CD4-positive, alpha-beta T cell (primary cell): ENCODE measurements around the gene KIF5A. TPM values are rescaled to one million over a fixed set of nuclear protein-coding genes. Genes with fewer than 3 reads are reported as not detected.

Experiments used
- ATAC-seq: fragments of 200-7000 bp; cut with Tn5 transposase; one replicate; pipeline ENCODE4 v1.10.0; 2022; ENCODE audit warnings: mild to moderate bottlenecking; ENCODE audit not compliant: poor library complexity
- CTCF ChIA-PET: fragments of 350-600 bp; sonication (Branson Sonifier 250); formaldehyde crosslinking; loops from one replicate; lab custom pipeline; 2021; ENCODE audit warnings: antibody characterized with exemption, inconsistent platforms; lab: Charles Lee
- POLR2A ChIA-PET: fragments of 350-600 bp; sonication (Branson Sonifier 250); formaldehyde crosslinking; loops from one replicate; lab custom pipeline; 2021; ENCODE audit warnings: antibody characterized with exemption, inconsistent platforms; lab: Charles Lee
- DNase-seq, 14 experiments: peaks; one replicate each; pipeline ENCODE4 v3.0.0-alpha.2; 2013 to 2020; ENCODE audit warnings: mixed read lengths in 2 of 14
- H3K27ac ChIP-seq, 2 donors: one replicate each; pipeline versions ENCODE4 v1.5.1 to v1.7.0; 2013; ENCODE audit warnings: low read length in 2 of 2, low read depth in 1 of 2, mild to moderate bottlenecking in 1 of 2
- H3K27me3 ChIP-seq, 2 experiments: 1 replicate in 1 of 2; 2 replicates in 1 of 2; pipeline versions ENCODE4 v1.6.1 to v1.7.0; 2013; ENCODE audit warnings: low read length in 2 of 2, control low read depth in 1 of 2, mild to moderate bottlenecking in 1 of 2, moderate library complexity in 1 of 2; ENCODE audit not compliant: insufficient read depth in 2 of 2, control insufficient read depth in 1 of 2
- H3K36me3 ChIP-seq: one replicate; pipeline ENCODE4 v1.6.1; 2013; ENCODE audit warnings: low read length, control low read depth; ENCODE audit not compliant: insufficient read depth
- H3K4me1 ChIP-seq: one replicate; pipeline ENCODE4 v1.6.1; 2013; ENCODE audit warnings: low read length, control low read depth; ENCODE audit not compliant: insufficient read depth
- H3K4me3 ChIP-seq: one replicate; pipeline ENCODE4 v1.5.1; 2013; ENCODE audit warnings: mild to moderate bottlenecking, low read length, moderate library complexity
- H3K9me3 ChIP-seq, 2 experiments: 1 replicate in 1 of 2; 2 replicates in 1 of 2; pipeline versions ENCODE4 v1.6.1 to v1.7.0; 2013; ENCODE audit warnings: low read length in 2 of 2, mild to moderate bottlenecking in 2 of 2, control low read depth in 1 of 2, moderate library complexity in 1 of 2; ENCODE audit not compliant: control insufficient read depth in 1 of 2, insufficient read depth in 1 of 2
- H3K27ac Mint-ChIP-seq: one replicate; pipeline ENCODE4 v1.8.0; 2020; ENCODE audit warnings: mixed read lengths
- H3K27me3 Mint-ChIP-seq: one replicate; pipeline ENCODE4 v1.8.0; 2021; ENCODE audit warnings: mixed read lengths
- H3K36me3 Mint-ChIP-seq: one replicate; pipeline ENCODE4 v1.8.0; 2021; ENCODE audit warnings: low read depth, mixed read lengths
- H3K4me1 Mint-ChIP-seq: one replicate; pipeline ENCODE4 v1.8.0; 2021; ENCODE audit warnings: low read depth, mixed read lengths
- H3K4me3 Mint-ChIP-seq: one replicate; pipeline ENCODE4 v1.8.0; 2020; ENCODE audit warnings: mild to moderate bottlenecking, mixed read lengths
- H3K9me3 Mint-ChIP-seq: one replicate; pipeline ENCODE4 v1.8.0; 2020; ENCODE audit warnings: mixed read lengths
- intact Hi-C, 2 experiments: fragments of 100-400 bp; cut with DNase I in 1 of 2; cut with micrococcal nuclease in 1 of 2; formaldehyde crosslinking; loops; one replicate each; pipeline versions ENCODE4 v1.15.1 to v1.9.0; 2023 to 2025; cut with DNase I, micrococcal nuclease
- total RNA-seq, 174 experiments: library from RNA in 2 of 174; stranded (reverse) in 2 of 174; gene quantifications; one replicate each; pipeline ENCODE4 v1.2.3 and lab custom pipeline; 2021 to 2026
- TF ChIP-seq, protein P1 (sequence below): fragments of 200-600 bp; IDR thresholded peaks from one replicate; pipeline ENCODE4 v1.8.0; 2022; ENCODE audit warnings: antibody characterized with exemption, mild to moderate bottlenecking

KIF5A gene
- total RNA-seq, 2 experiments from 2014 or later = 0.39 to 0.47 TPM

DNA sequence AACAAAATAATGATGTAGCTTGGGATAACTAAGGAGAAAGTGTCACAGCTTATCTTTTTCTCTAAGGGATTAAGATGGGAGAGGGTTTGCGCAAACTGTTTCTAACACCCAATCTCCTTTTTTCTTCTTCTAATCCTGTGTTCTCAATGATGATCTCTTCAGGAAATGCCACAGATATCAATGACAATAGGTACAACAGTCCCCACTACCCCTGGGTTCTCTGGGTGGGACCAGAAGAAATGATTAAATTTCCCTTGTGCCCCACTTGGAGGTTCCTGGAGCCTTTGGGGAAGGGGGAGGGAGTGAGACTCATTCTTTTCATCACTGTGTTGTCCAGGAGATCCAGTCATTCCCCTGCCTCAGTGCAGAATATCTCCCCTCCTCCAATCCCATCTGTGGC is 32.6 kb downstream of the KIF5A start:
- intact Hi-C loops = loop anchor here (2.0 to 5.0 kb wide), 4 partner anchors 50 to 325 kb away; partner anchors contain the start of gene B4GALNT1 (in 1 of the 2)
- Histone ChIP-seq H3K4me1 (peaks cover 8% of the 10 kb centered on the region), H3K9me3 (no peaks in the 10 kb centered on the region), H3K27ac (no peak overlapping the region), H3K4me3 (no peak overlapping the region), H3K27me3 (peaks cover 0 to 10% of the 10 kb centered on the region in 2 experiments), H3K36me3 (no peaks in the 10 kb centered on the region)
- ChIA-PET CTCF (interaction anchor here (1.3 to 3.2 kb wide), 12 partner anchors 10 to 123 kb away, joined by 3 to 36 read pairs (median 12); partner anchors contain the start of genes B4GALNT1, DTX3 and GLI1), POLR2A (interaction anchor here (0.7 kb wide), 1 partner anchor 23 kb away, joined by 4 read pairs; no protein-coding TSS in a partner anchor)
- TF ChIP-seq, protein P1, sequence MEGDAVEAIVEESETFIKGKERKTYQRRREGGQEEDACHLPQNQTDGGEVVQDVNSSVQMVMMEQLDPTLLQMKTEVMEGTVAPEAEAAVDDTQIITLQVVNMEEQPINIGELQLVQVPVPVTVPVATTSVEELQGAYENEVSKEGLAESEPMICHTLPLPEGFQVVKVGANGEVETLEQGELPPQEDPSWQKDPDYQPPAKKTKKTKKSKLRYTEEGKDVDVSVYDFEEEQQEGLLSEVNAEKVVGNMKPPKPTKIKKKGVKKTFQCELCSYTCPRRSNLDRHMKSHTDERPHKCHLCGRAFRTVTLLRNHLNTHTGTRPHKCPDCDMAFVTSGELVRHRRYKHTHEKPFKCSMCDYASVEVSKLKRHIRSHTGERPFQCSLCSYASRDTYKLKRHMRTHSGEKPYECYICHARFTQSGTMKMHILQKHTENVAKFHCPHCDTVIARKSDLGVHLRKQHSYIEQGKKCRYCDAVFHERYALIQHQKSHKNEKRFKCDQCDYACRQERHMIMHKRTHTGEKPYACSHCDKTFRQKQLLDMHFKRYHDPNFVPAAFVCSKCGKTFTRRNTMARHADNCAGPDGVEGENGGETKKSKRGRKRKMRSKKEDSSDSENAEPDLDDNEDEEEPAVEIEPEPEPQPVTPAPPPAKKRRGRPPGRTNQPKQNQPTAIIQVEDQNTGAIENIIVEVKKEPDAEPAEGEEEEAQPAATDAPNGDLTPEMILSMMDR = no peak
- H3K4me1 Mint-ChIP-seq = no peaks in the 10 kb centered on the region
- H3K4me3 Mint-ChIP-seq = no peak overlapping the region
- no peak for ATAC-seq
- DNase-seq = no peak
- no peaks in the 10 kb centered on the region for H3K9me3 Mint-ChIP-seq
- peaks cover 15% of the 10 kb centered on the region for H3K27me3 Mint-ChIP-seq
- H3K27ac Mint-ChIP-seq = no peak overlapping the region
- no peaks in the 10 kb centered on the region for H3K36me3 Mint-ChIP-seq

DNA sequence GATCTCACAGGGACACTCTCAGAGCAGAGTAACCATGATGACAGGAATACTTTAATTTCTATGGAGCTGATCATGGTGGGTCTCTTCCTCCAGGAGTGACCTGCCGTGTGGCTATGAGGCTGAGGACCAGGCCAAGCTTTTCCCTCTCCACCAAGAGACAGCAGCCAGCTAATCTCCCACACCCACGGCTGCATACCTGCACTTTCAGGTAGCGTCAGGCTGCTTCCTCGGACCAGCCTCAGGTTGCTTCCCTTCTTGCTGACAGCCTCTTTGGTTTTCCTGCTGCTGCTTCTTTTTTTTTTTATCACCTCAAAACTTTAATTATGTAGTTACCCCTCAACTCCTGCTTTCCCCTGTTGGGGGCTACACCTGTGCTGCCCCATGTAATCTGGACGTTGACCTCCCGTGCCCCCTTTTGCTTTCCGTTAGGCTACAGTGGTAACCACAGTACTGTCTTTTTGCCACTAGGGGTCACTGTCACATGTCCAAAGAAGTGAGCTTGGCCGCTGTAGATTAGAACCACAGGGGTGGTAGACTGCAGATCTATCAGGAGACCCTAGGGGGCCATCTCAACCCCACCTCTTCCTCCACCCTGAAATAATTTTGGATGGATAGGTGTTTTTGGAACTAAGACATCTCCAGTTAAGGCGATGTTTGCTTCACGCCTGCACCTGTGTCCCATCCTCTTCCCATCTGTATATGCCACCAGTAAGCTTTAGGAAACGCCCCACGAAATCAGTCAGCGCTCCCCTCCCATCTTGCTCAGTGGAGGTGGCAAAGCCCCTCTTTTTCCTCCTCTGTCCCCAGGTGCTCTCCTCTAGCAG is 33.4 kb downstream of the KIF5A start:
- Histone ChIP-seq H3K4me1 (peaks cover 8% of the 10 kb centered on the region), H3K9me3 (no peaks in the 10 kb centered on the region), H3K36me3 (no peaks in the 10 kb centered on the region), H3K4me3 (no peak overlapping the region), H3K27ac (no peak overlapping the region), H3K27me3 (peaks cover 0 to 10% of the 10 kb centered on the region in 2 experiments)
- Mint-ChIP-seq H3K9me3 (no peaks in the 10 kb centered on the region), H3K36me3 (no peaks in the 10 kb centered on the region), H3K27me3 (peaks cover 15% of the 10 kb centered on the region), H3K4me1 (no peaks in the 10 kb centered on the region), H3K4me3 (no peak overlapping the region), H3K27ac (no peak overlapping the region)
- TF ChIP-seq, protein P1 = peak; percentile 96
- ATAC-seq = peak; percentile 100
- intact Hi-C loops = loop anchor here (1.0 to 5.0 kb wide), 8 partner anchors 38 to 324 kb away; partner anchors contain the start of genes B4GALNT1 (in 2 of the 2) and GLI1 (in 1 of the 2)
- POLR2A ChIA-PET = interaction anchor here (0.6 to 1.9 kb wide), 4 partner anchors 10 to 50 kb away, joined by 3 to 7 read pairs (median 4); partner anchors contain the start of gene B4GALNT1
- peak; percentile 33 to 89 (median 56) for DNase-seq
- CTCF ChIA-PET = interaction anchor here (0.6 to 3.2 kb wide), 32 partner anchors 8 to 1705 kb away, joined by 3 to 36 read pairs (median 4); partner anchors contain the start of genes ARHGAP9, B4GALNT1, CDK4 and DDIT3

DNA sequence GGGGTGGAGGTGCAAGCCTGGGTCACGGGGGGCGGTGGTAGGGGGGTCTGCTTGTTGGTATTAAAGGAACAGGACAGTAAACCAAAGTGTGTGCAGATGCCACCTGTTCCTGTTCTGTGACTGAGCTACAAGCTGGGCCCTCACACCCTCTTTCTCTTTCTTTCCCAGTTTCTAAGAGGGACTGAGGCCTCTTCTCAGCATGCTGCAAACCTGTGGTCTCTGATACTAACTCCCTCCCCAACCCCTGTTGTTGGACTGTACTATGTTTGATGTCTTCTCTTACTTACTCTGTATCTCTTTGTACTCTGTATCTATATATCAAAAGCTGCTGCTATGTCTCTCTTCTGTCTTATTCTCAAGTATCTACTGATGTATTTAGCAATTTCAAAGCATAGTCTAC is 34.2 kb downstream of the KIF5A start:
- peaks cover 15% of the 10 kb centered on the region for H3K27me3 Mint-ChIP-seq
- no peak overlapping the region for H3K4me3 Mint-ChIP-seq
- no peaks in the 10 kb centered on the region for H3K9me3 ChIP-seq
- H3K36me3 ChIP-seq = no peaks in the 10 kb centered on the region
- H3K9me3 Mint-ChIP-seq = no peaks in the 10 kb centered on the region
- DNase-seq (no peak), ATAC-seq (no peak)
- H3K27me3 ChIP-seq = peaks cover 0 to 10% of the 10 kb centered on the region in 2 experiments
- H3K36me3 Mint-ChIP-seq = no peaks in the 10 kb centered on the region
- ChIA-PET POLR2A (interaction anchor here (1.9 kb wide), 1 partner anchor 37 kb away, joined by 7 read pairs; no protein-coding TSS in a partner anchor), CTCF (interaction anchor here (0.8 to 3.2 kb wide), 15 partner anchors 9 to 172 kb away, joined by 3 to 36 read pairs (median 12); partner anchors contain the start of genes ARHGAP9, B4GALNT1, CDK4 and DTX3)
- H3K27ac ChIP-seq = no peak overlapping the region
- no peaks in the 10 kb centered on the region for H3K4me1 Mint-ChIP-seq
- H3K4me1 ChIP-seq = peaks cover 8% of the 10 kb centered on the region
- TF ChIP-seq, protein P1 = no peak
- H3K27ac Mint-ChIP-seq = no peak overlapping the region
- intact Hi-C loops = loop anchor here in 1 of 2 experiments (5.0 kb wide), 1 partner anchor 323 kb away; no protein-coding TSS in a partner anchor
- H3K4me3 ChIP-seq = no peak overlapping the region
